Fibroblast of lung (primary cell): ENCODE data around the gene CEP128. TPM values are rescaled to one million over a fixed set of nuclear protein-coding genes. Genes with fewer than 3 reads are reported as not detected.
"Not testable (repeated sequence)": the region's sequence is repeated elsewhere in the genome, so short reads cannot be mapped to it uniquely, and the experiment has no call there.

Experiments used
- DNase-seq, 2 donors: peaks; one replicate each; pipeline versions ENCODE4 v3.0.0 to v3.0.0-alpha.2; 2010; ENCODE audit warnings: low read depth in 2 of 2
- H2AFZ ChIP-seq: 2 replicates; pipeline ENCODE4 v1.5.1; 2012; ENCODE audit warnings: low read length, control low read depth, inconsistent platforms
- H3K27ac ChIP-seq: 2 replicates; pipeline ENCODE4 v1.5.1; 2011; ENCODE audit warnings: low read length, control low read depth; ENCODE audit not compliant: insufficient read depth
- H3K27me3 ChIP-seq: 2 replicates; pipeline ENCODE4 v1.5.1; 2011; ENCODE audit warnings: mild to moderate bottlenecking, low read length; ENCODE audit not compliant: control insufficient read depth, insufficient read depth
- H3K36me3 ChIP-seq: 2 replicates; pipeline ENCODE4 v1.5.1; 2011; ENCODE audit warnings: low read length; ENCODE audit not compliant: control insufficient read depth, insufficient read depth
- H3K4me1 ChIP-seq: 2 replicates; pipeline ENCODE4 v1.5.1; 2011; ENCODE audit warnings: low read length; ENCODE audit not compliant: control insufficient read depth, insufficient read depth; ENCODE audit errors: extremely low read depth
- H3K4me2 ChIP-seq: 2 replicates; pipeline ENCODE4 v1.5.1; 2011; ENCODE audit warnings: low read length, control low read depth; ENCODE audit not compliant: insufficient read depth; ENCODE audit errors: extremely low read depth
- H3K4me3 ChIP-seq, 4 experiments: fragments of 200-600 bp in 1 of 4; sonication (generic) in 1 of 4; replicated peaks in 1 of 4; 2 replicates each; pipeline ENCODE4 v1.5.1; 2011 to 2016; ENCODE audit warnings: low read length in 4 of 4, low read depth in 3 of 4, mild to moderate bottlenecking in 3 of 4, control low read depth in 2 of 4, inconsistent platforms in 1 of 4, mixed read lengths in 1 of 4; ENCODE audit not compliant: insufficient read depth in 1 of 4; ENCODE audit errors: control extremely low read depth in 1 of 4
- H3K79me2 ChIP-seq: 2 replicates; pipeline ENCODE4 v1.5.1; 2012; ENCODE audit warnings: mild to moderate bottlenecking, low read length, inconsistent platforms; ENCODE audit not compliant: control insufficient read depth, insufficient read depth
- H3K9ac ChIP-seq: 2 replicates; pipeline ENCODE4 v1.5.1; 2011; ENCODE audit warnings: mild to moderate bottlenecking, low read length, control low read depth; ENCODE audit not compliant: insufficient read depth
- H3K9me3 ChIP-seq: 2 replicates; pipeline ENCODE4 v1.5.1; 2012; ENCODE audit warnings: low read depth, low read length; ENCODE audit not compliant: control insufficient read depth, insufficient read depth
- H4K20me1 ChIP-seq: 2 replicates; pipeline ENCODE4 v1.5.1; 2011; ENCODE audit warnings: low read length; ENCODE audit not compliant: control insufficient read depth, insufficient read depth; ENCODE audit errors: extremely low read depth
- CTCF ChIP-seq, 2 donors: IDR thresholded peaks in 1 of 2; conservative IDR thresholded peaks in 1 of 2; 1 replicate in 1 of 2; 2 replicates in 1 of 2; pipeline ENCODE4 v1.5.1; 2011 to 2012; ENCODE audit warnings: low read length in 2 of 2, control low read depth in 1 of 2, inconsistent platforms in 1 of 2, low read depth in 1 of 2, mild to moderate bottlenecking in 1 of 2
- EZH2 ChIP-seq: IDR thresholded peaks from 2 replicates; pipeline ENCODE4 v1.5.1; 2012; ENCODE audit warnings: low read length, control low read depth, mild to moderate bottlenecking; ENCODE audit errors: missing control alignments
- polyA plus RNA-seq, 2 donors: library from polyadenylated mRNA; depleted of rRNA in 1 of 2; stranded (reverse) in 1 of 2; unstranded in 1 of 2; fragments of >200 nt; gene quantifications; 2 replicates each; pipeline ENCODE4 v1.2.1, GENCODE V29; 2011 to 2012; ENCODE audit warnings: missing spikeins in 1 of 2
- total RNA-seq: library from RNA; depleted of rRNA; stranded (reverse); fragments of >200 nt; gene quantifications from 2 replicates; pipeline ENCODE4 v1.2.1, GENCODE V29; 2014

Gene CEP128
- total and polyA plus RNA-seq, 2 donors (not counting 1 experiment from before 2014, with no cell fraction given) = 1.3 to 7.8 TPM

GRCh38 chr14:80924365-80925103, 17.0 kb downstream of the CEP128 start:
- no peak overlapping the region for H3K4me2 ChIP-seq
- peaks cover 4% of the 10 kb centered on the region for H3K79me2 ChIP-seq
- TF ChIP-seq EZH2 (no peak), CTCF (conservative IDR thresholded peaks at IDR 0.05 in 1 of 2, IDR thresholded peaks at IDR 0.05 in 1 of 2; ENCODE audit: low read depth in 1 of 2, low read length in 2 of 2) (no peak)
- DNase-seq = no peak
- no peaks in the 10 kb centered on the region for H3K36me3 ChIP-seq
- H3K9ac ChIP-seq = no peak overlapping the region
- H3K27ac ChIP-seq = no peak overlapping the region
- H3K4me1 ChIP-seq = peaks cover 7% of the 10 kb centered on the region
- H3K9me3 ChIP-seq = no peaks in the 10 kb centered on the region
- no peak overlapping the region for H2AFZ ChIP-seq
- H3K4me3 ChIP-seq = no peak overlapping the region
- H4K20me1 ChIP-seq = no peaks in the 10 kb centered on the region
- no peaks in the 10 kb centered on the region for H3K27me3 ChIP-seq

GRCh38 chr14:80923368-80923767, 18.2 kb downstream of the CEP128 start:
- Histone ChIP-seq H4K20me1 (no peaks in the 10 kb centered on the region), H3K4me1 (peaks cover 7% of the 10 kb centered on the region), H3K27ac (no peak overlapping the region), H3K4me2 (no peak overlapping the region), H3K79me2 (peaks cover 4% of the 10 kb centered on the region), H3K36me3 (no peaks in the 10 kb centered on the region), H3K9ac (no peak overlapping the region), H3K9me3 (no peaks in the 10 kb centered on the region), H3K4me3 (no peak overlapping the region), H2AFZ (no peak overlapping the region), H3K27me3 (no peaks in the 10 kb centered on the region)
- no peak for TF ChIP-seq CTCF (conservative IDR thresholded peaks at IDR 0.05 in 1 of 2, IDR thresholded peaks at IDR 0.05 in 1 of 2; ENCODE audit: low read depth in 1 of 2, low read length in 2 of 2)
- no peak for TF ChIP-seq EZH2
- DNase-seq = no peak

GRCh38 chr14:80919622-80920021, 21.9 kb downstream of the CEP128 start:
- Histone ChIP-seq H3K36me3 (no peaks in the 10 kb centered on the region), H3K4me2 (no peak overlapping the region), H3K4me1 (no peaks in the 10 kb centered on the region), H3K9ac (no peak overlapping the region), H3K9me3 (no peaks in the 10 kb centered on the region), H4K20me1 (no peaks in the 10 kb centered on the region), H3K27ac (no peak overlapping the region), H3K27me3 (no peaks in the 10 kb centered on the region), H2AFZ (no peak overlapping the region), H3K79me2 (no peaks in the 10 kb centered on the region), H3K4me3 (no peak overlapping the region)
- no peak for DNase-seq
- TF ChIP-seq EZH2 = no peak
- TF ChIP-seq CTCF (conservative IDR thresholded peaks at IDR 0.05 in 1 of 2, IDR thresholded peaks at IDR 0.05 in 1 of 2; ENCODE audit: low read depth in 1 of 2, low read length in 2 of 2) = no peak

- not testable (repeated sequence) for H3K9me3 ChIP-seq, H3K4me2 ChIP-seq, H3K9ac ChIP-seq, H2AFZ ChIP-seq, DNase-seq, H4K20me1 ChIP-seq, H3K4me1 ChIP-seq, H3K27me3 ChIP-seq, H3K36me3 ChIP-seq, H3K27ac ChIP-seq, H3K79me2 ChIP-seq, H3K4me3 ChIP-seq
Measured at GRCh38 chr14:80912013-80912412, 29.5 kb downstream of the CEP128 start.
